ENCODE measurements around the gene FSD1L. TPM values are rescaled to one million over a fixed set of nuclear protein-coding genes. Genes with fewer than 3 reads are reported as not detected.

FSD1L gene
- total and polyA plus RNA-seq, 2 of the 13 experiments (the other 11 are each of a cell fraction or from before 2014, with no cell fraction given) = 4.1 to 5.1 TPM

DNA sequence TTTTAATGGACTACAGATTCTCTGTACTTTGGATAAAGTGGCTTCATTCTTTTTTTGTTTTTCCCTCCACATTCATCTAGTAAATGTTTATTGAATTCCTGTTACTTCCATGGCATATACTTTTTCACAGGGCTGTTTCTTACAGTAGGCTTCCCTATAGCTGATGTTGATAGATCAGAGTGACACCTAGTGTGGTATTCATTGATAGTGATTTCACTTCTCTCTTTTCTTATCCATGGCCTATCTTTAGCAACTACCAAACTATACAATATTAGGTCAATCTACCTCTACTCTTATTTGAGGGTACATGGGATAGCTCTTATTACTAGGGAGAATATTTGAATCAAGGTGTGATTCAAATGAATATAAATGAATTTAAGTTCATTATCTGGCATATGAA lies 35.8 kb downstream of the FSD1L start:
- TF ChIP-seq, protein P1, sequence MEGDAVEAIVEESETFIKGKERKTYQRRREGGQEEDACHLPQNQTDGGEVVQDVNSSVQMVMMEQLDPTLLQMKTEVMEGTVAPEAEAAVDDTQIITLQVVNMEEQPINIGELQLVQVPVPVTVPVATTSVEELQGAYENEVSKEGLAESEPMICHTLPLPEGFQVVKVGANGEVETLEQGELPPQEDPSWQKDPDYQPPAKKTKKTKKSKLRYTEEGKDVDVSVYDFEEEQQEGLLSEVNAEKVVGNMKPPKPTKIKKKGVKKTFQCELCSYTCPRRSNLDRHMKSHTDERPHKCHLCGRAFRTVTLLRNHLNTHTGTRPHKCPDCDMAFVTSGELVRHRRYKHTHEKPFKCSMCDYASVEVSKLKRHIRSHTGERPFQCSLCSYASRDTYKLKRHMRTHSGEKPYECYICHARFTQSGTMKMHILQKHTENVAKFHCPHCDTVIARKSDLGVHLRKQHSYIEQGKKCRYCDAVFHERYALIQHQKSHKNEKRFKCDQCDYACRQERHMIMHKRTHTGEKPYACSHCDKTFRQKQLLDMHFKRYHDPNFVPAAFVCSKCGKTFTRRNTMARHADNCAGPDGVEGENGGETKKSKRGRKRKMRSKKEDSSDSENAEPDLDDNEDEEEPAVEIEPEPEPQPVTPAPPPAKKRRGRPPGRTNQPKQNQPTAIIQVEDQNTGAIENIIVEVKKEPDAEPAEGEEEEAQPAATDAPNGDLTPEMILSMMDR (CRISPR knock-in tag; IDR thresholded peaks at IDR 0.05) = 0 out of 2 replicates have a peak, but pooled peaks have one; percentile 10
- TF ChIP-seq STAG1 (CRISPR knock-in tag; IDR thresholded peaks at IDR 0.05) = 0 out of 2 replicates have a peak, but pooled peaks have one; percentile 10
- TF ChIP-seq JUND (CRISPR knock-in tag; IDR thresholded peaks at IDR 0.05) = no peak
- no peak for TF ChIP-seq ZBTB7B (CRISPR knock-in tag; IDR thresholded peaks at IDR 0.05)
- POLR2A ChIA-PET = no interaction called here
- Histone ChIP-seq H3K27me3 (ENCODE audit: control insufficient read depth in 1 of 2, insufficient read depth in 2 of 2, low read length in 2 of 2) (no peaks in the 10 kb centered on the region), H3K9me3 (ENCODE audit: low read length) (no peaks in the 10 kb centered on the region), H2AFZ (ENCODE audit: low read length) (no peak overlapping the region), H3K9ac (ENCODE audit: insufficient read depth, low read depth, low read length) (no peak overlapping the region), H3K4me2 (ENCODE audit: low read depth, low read length) (no peak overlapping the region), H3K27ac (ENCODE audit: extremely low read length, insufficient read depth, low read length) (no peak overlapping the region), H3K36me3 (replicated peaks in 1 of 2; ENCODE audit: control insufficient read depth in 1 of 2, insufficient read depth in 2 of 2, low read length in 2 of 2) (peaks cover 0 to 15% of the 10 kb centered on the region in 2 experiments; a peak in 3 of 5 replicates), H3K79me2 (ENCODE audit: insufficient read depth, low read length) (no peaks in the 10 kb centered on the region), H4K20me1 (ENCODE audit: insufficient read depth, low read length) (no peaks in the 10 kb centered on the region), H3K4me3 (replicated peaks in 1 of 3; ENCODE audit: insufficient read depth in 1 of 3, low read depth in 2 of 3, low read length in 3 of 3) (no peak overlapping the region), H3K4me1 (ENCODE audit: insufficient read depth, low read length) (peaks cover 5% of the 10 kb centered on the region; the same call in 1 of the 2 replicates)
- 0 out of 3 replicates have a peak, but pooled peaks have one; percentile 35 for ATAC-seq
- intact Hi-C loops (cut with micrococcal nuclease; ENCODE audit: unreplicated experiment) = no loop called here
- in situ Hi-C loops (cut with HindIII; ENCODE audit: extremely low pct_ligation_motif_present, low pct_unique_long_range_greater_than_20kb) = no loop called here
- no peak for DNase-seq (ENCODE audit: low spot score)
- CTCF ChIA-PET (ENCODE audit: low intra/inter-chr PET ratio, low total read pairs) = no interaction called here
- BruUV-seq (replicated peaks) = no TSS peak
- FAIRE-seq = no peak

DNA sequence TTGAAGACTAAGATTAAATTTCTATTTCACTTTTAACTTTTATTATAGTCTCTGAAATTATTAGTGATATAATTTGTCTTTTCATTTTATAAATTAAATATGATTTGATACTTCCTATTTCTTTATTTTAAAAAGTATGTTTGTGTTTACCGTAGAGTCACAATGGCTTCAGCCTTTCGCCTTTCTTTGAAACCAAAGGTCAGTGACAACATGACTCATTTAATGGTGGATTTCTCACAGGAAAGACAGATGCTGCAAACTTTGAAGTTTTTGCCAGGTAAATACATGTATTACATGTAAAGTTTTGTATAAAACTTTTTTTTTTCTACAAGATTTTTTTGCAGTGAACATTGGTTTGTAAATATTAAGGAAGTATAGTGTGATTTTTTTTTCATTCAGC lies 36.4 kb downstream of the FSD1L start:
- in situ Hi-C loops (cut with HindIII; ENCODE audit: extremely low pct_ligation_motif_present, low pct_unique_long_range_greater_than_20kb) = no loop called here
- TF ChIP-seq PRPF4 (IDR thresholded peaks at IDR 0.05; ENCODE audit: low read depth, low read length, poor library complexity, severe bottlenecking) = no peak
- TF ChIP-seq MLLT10 (CRISPR knock-in tag; IDR thresholded peaks at IDR 0.05) = no peak
- TF ChIP-seq ZNF121 (CRISPR knock-in tag; IDR thresholded peaks at IDR 0.05) = no peak
- TF ChIP-seq, protein P2, sequence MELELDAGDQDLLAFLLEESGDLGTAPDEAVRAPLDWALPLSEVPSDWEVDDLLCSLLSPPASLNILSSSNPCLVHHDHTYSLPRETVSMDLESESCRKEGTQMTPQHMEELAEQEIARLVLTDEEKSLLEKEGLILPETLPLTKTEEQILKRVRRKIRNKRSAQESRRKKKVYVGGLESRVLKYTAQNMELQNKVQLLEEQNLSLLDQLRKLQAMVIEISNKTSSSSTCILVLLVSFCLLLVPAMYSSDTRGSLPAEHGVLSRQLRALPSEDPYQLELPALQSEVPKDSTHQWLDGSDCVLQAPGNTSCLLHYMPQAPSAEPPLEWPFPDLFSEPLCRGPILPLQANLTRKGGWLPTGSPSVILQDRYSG (CRISPR knock-in tag; IDR thresholded peaks at IDR 0.05) = no peak
- TF ChIP-seq FOXP1 (IDR thresholded peaks at IDR 0.05) = no peak
- no peak for TF ChIP-seq FOXP1 (CRISPR knock-in tag; IDR thresholded peaks at IDR 0.05)
- TF ChIP-seq THAP11 (CRISPR knock-in tag; IDR thresholded peaks at IDR 0.05) = no peak
- no peak for TF ChIP-seq EED (CRISPR knock-in tag; IDR thresholded peaks at IDR 0.05)
- TF ChIP-seq, protein P3, sequence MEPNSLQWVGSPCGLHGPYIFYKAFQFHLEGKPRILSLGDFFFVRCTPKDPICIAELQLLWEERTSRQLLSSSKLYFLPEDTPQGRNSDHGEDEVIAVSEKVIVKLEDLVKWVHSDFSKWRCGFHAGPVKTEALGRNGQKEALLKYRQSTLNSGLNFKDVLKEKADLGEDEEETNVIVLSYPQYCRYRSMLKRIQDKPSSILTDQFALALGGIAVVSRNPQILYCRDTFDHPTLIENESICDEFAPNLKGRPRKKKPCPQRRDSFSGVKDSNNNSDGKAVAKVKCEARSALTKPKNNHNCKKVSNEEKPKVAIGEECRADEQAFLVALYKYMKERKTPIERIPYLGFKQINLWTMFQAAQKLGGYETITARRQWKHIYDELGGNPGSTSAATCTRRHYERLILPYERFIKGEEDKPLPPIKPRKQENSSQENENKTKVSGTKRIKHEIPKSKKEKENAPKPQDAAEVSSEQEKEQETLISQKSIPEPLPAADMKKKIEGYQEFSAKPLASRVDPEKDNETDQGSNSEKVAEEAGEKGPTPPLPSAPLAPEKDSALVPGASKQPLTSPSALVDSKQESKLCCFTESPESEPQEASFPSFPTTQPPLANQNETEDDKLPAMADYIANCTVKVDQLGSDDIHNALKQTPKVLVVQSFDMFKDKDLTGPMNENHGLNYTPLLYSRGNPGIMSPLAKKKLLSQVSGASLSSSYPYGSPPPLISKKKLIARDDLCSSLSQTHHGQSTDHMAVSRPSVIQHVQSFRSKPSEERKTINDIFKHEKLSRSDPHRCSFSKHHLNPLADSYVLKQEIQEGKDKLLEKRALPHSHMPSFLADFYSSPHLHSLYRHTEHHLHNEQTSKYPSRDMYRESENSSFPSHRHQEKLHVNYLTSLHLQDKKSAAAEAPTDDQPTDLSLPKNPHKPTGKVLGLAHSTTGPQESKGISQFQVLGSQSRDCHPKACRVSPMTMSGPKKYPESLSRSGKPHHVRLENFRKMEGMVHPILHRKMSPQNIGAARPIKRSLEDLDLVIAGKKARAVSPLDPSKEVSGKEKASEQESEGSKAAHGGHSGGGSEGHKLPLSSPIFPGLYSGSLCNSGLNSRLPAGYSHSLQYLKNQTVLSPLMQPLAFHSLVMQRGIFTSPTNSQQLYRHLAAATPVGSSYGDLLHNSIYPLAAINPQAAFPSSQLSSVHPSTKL (CRISPR knock-in tag; IDR thresholded peaks at IDR 0.05) = no peak
- TF ChIP-seq MED1 (CRISPR knock-in tag; IDR thresholded peaks at IDR 0.05) = no peak

More for the DNA sequence above, 36.4 kb downstream of the FSD1L start:
- BruUV-seq (replicated peaks) = no TSS peak
- no peaks in the 10 kb centered on the region for H3K79me2 ChIP-seq (ENCODE audit: insufficient read depth, low read length)
- intact Hi-C loops (cut with micrococcal nuclease; ENCODE audit: unreplicated experiment) = no loop called here
- FAIRE-seq (no peak), DNase-seq (ENCODE audit: low spot score) (peak; percentile 7), ATAC-seq (no peak)
- POLR2A ChIA-PET = no interaction called here
- no peak overlapping the region for H3K9ac ChIP-seq (ENCODE audit: insufficient read depth, low read depth, low read length)
- H3K27me3 ChIP-seq (ENCODE audit: control insufficient read depth in 1 of 2, insufficient read depth in 2 of 2, low read length in 2 of 2) = no peaks in the 10 kb centered on the region
- H3K9me3 ChIP-seq (ENCODE audit: low read length) = no peaks in the 10 kb centered on the region
- peak overlapping the region; percentile 38 for H3K27ac ChIP-seq (ENCODE audit: extremely low read length, insufficient read depth, low read length)
- WGBS (ENCODE audit: low lambda C conversion rate) = 71% methylated on average over 2 of the region's 2 CpGs
- no peak overlapping the region for H2AFZ ChIP-seq (ENCODE audit: low read length)
- H3K4me2 ChIP-seq (ENCODE audit: low read depth, low read length) = no peak overlapping the region
- CTCF ChIA-PET (ENCODE audit: low intra/inter-chr PET ratio, low total read pairs) = no interaction called here
- peaks cover 5% of the 10 kb centered on the region; the same call in 1 of the 2 replicates for H3K4me1 ChIP-seq (ENCODE audit: insufficient read depth, low read length)
- no peak overlapping the region for H3K4me3 ChIP-seq (replicated peaks in 1 of 3; ENCODE audit: insufficient read depth in 1 of 3, low read depth in 2 of 3, low read length in 3 of 3)
- no peaks in the 10 kb centered on the region for H4K20me1 ChIP-seq (ENCODE audit: insufficient read depth, low read length)
- H3K36me3 ChIP-seq (replicated peaks in 1 of 2; ENCODE audit: control insufficient read depth in 1 of 2, insufficient read depth in 2 of 2, low read length in 2 of 2) = peaks cover 0 to 13% of the 10 kb centered on the region in 2 experiments; a peak in 3 of 5 replicates

Data from HepG2 (cell line).